ENCODE data around the gene DOK1.

DNA sequence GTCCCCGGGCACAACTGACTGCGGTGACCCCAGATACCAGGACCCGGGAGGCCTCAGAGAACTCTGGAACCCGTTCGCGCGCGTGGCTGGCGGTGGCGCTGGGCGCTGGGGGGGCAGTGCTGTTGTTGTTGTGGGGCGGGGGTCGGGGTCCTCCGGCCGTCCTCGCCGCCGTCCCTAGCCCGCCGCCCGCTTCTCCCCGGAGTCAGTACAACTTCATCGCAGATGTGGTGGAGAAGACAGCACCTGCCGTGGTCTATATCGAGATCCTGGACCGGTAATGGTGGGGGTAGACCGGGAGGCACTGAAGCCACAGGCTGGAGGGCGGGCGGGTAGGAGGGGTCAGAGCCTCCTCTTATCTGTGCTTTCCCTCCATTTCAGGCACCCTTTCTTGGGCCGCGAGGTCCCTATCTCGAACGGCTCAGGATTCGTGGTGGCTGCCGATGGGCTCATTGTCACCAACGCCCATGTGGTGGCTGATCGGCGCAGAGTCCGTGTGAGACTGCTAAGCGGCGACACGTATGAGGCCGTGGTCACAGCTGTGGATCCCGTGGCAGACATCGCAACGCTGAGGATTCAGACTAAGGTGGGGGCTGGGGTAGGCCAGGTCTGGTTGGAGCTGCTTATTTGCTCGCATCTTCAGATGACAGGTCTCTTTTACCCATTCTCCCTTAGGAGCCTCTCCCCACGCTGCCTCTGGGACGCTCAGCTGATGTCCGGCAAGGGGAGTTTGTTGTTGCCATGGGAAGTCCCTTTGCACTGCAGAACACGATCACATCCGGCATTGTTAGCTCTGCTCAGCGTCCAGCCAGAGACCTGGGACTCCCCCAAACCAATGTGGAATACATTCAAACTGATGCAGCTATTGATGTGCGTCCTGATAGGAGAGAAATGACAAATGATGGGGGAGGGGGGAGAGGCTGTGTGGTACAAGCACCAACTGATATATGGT, 24.0 kb upstream of the DOK1 start:
- TF ChIP-seq, protein P1, sequence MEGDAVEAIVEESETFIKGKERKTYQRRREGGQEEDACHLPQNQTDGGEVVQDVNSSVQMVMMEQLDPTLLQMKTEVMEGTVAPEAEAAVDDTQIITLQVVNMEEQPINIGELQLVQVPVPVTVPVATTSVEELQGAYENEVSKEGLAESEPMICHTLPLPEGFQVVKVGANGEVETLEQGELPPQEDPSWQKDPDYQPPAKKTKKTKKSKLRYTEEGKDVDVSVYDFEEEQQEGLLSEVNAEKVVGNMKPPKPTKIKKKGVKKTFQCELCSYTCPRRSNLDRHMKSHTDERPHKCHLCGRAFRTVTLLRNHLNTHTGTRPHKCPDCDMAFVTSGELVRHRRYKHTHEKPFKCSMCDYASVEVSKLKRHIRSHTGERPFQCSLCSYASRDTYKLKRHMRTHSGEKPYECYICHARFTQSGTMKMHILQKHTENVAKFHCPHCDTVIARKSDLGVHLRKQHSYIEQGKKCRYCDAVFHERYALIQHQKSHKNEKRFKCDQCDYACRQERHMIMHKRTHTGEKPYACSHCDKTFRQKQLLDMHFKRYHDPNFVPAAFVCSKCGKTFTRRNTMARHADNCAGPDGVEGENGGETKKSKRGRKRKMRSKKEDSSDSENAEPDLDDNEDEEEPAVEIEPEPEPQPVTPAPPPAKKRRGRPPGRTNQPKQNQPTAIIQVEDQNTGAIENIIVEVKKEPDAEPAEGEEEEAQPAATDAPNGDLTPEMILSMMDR (IDR thresholded peaks at IDR 0.05), result no peak
- TF ChIP-seq POLR2A (IDR thresholded peaks at IDR 0.05), result no peak

Data from Peyer's patch (tissue), 4 donors.